Sciatic nerve (tissue), 2 donors: ENCODE data around the gene DSTN. TPM values are rescaled to one million over a fixed set of nuclear protein-coding genes. Genes with fewer than 3 reads are reported as not detected.
A peak's percentile ranks its signal among the peaks of the same experiment; 100 is the strongest.

Source experiments
- ATAC-seq: fragments of 200-7000 bp; cut with Tn5 transposase; one replicate; pipeline ENCODE4 v1.9.1; 2020; ENCODE audit warnings: mild to moderate bottlenecking, moderate library complexity
- DNase-seq: peaks from one replicate; pipeline ENCODE4 v3.0.0-alpha.2; 2020; ENCODE audit warnings: low spot score
- intact Hi-C: fragments of 100-400 bp; cut with DNase I; formaldehyde crosslinking; loops from one replicate; pipeline ENCODE4 v1.14.2; 2022
- total RNA-seq: library from RNA; stranded (reverse); fragmentation: NEBNext Ultra II Directional; extraction: Animal tissue kit (Norgen Biotek cat#: 25700); gene quantifications from one replicate; pipeline ENCODE4 v1.2.1, GENCODE V29; 2021
- donor health status: DM: no; HTN: no; CAD: no.
- donor health status: DM: no; HTN: no; CAD: no.

Gene DSTN
- total RNA-seq, 1 donor from 2014 or later: 268 TPM

DNA sequence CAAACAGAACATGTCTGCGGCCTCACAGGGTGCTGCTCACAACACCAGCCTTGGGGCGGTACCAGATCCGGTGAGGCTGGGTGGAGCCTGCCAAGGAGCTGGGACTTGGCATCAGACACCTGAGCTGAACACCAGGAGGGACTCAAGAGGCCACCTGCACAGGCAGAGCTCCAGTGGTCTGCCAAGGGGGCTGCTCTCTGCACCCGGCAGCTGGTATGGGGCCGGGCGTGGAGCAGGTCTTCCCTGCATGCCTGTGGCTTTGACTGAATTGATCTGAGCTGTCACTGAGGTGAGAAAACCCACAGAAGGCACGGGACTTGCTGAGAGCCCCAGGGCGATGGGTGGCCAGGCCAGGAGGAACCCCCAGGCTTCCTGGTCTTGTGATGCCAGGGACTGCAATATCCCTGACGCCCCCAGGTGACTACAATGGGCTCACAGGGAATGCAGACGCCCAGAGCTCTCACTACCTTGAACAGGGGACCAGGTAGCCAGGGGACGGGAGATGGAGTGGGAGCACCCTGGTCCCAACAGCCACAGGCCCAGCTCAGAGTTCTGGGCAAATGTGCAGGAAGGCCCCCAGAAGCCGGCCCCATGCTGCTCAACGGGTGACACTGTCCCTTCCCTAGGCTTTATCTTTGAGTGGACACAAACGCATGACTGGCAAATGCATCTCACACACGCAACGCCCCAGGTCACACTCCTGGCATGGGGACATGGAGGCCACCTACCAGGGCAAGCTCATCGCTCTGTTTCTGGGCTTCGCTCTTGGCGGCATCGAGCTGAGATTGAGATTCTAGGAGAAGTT is 48.2 kb downstream of the DSTN start:
- DNase-seq (peak; percentile 56), ATAC-seq (no peak)
- intact Hi-C loops: loop anchor here (10.0 kb wide), 1 partner anchor 83 kb away; the partner anchor contains the start of gene BFSP1

DNA sequence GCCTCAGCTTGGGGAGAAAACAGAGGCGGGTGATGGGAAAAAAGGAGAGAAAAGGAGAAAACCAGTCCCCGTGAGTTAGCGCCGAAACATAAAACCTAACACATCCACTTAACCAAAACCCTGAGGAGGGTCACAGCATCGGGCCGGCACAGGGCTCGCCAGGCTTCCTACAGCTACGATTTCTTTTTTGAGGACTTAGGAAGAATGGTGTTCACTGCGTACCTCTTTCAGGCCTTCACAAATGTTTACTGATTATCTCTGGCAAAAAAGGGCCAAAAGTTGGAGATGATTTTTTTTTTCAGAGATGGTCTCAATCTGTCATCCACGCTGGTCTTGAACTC is 48.8 kb downstream of the DSTN start:
- no peak for ATAC-seq

DNA sequence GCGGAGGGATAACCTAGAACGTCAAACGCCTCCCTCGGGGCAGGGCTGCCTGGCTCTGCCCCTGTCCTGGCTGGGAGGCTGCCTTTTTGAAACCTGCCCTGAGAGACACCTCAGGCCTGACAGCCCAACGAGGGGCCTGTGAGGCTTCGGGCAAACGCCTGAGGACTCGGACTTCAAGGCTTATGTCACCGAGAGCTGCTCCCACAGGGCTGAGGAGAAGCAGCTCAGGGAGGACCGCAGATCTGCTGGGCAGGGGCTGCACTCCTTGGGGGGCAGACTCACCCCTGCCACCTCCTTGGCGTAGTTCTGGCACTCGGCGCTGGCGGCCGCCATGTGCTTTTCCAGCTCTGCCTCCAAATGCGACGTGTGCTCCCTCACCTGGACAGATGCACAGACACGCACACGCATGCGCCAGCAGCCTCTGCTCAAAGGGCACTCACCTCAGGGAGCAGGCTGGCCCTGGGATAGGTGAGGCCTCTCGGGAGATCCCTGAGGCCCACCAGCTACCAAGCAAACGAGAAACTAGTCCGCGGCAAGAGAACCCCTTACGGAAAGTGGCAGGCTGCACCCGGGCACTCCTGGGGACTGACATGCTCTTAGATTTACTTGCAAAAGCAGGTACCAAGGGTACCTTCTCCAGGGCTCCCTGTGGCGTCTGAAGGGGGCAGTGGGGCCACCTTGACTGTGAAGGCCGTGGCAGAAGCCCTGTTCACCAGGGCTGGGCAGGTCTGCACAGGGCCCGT is 49.6 kb downstream of the DSTN start:
- intact Hi-C loops: loop anchor here (10.0 kb wide), 1 partner anchor 85 kb away; the partner anchor contains the start of gene BFSP1
- ATAC-seq (no peak), DNase-seq (peak; percentile 54)

More for the DNA sequence above, 48.8 kb downstream of the DSTN start:
- no peak for DNase-seq
- intact Hi-C loops: loop anchor here (10.0 kb wide), 1 partner anchor 84 kb away; the partner anchor contains the start of gene BFSP1

DNA sequence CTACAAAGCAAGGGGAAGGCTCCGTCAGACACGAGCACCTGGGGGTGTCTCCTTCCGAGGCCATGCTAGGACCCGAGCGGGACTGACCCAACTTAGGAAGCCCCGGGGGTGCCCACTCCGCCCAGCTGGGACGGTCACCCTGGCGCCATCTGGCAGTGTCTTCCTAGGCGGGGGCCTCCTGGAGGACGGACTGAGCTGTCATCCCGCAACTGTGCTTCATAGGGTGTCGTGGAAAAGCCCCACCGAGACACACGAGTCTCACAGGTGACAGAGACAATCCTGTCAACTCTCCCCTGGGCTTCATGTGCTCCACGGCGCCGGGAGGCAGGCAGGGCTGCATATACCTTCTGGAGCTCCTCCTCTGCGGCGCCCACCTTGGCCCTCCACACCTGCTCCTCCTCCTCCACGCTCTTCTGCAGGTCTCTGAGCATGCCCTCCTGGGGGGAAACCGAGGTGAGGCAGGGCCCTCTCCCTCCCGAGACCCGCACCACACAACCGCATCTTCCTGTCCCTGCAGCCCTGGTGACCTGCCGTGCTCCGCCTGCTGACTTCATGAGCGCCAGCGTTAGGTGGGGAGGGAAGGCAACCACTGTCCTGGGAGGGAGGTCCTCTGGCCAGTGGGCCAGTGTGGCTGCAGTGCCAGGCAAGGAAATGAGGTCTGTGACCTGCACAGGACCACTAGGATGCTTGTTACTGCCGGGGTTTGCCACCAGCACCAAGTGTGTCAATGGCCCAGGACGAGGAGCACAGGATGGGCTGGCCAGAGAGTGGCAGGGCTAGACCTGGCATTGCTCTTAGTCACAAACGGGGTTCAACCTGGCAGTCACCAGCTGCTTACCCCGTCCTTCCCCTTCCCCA is 50.7 kb downstream of the DSTN start:
- intact Hi-C loops: no loop called here
- ATAC-seq: no peak
- peak; percentile 53 for DNase-seq

DNA sequence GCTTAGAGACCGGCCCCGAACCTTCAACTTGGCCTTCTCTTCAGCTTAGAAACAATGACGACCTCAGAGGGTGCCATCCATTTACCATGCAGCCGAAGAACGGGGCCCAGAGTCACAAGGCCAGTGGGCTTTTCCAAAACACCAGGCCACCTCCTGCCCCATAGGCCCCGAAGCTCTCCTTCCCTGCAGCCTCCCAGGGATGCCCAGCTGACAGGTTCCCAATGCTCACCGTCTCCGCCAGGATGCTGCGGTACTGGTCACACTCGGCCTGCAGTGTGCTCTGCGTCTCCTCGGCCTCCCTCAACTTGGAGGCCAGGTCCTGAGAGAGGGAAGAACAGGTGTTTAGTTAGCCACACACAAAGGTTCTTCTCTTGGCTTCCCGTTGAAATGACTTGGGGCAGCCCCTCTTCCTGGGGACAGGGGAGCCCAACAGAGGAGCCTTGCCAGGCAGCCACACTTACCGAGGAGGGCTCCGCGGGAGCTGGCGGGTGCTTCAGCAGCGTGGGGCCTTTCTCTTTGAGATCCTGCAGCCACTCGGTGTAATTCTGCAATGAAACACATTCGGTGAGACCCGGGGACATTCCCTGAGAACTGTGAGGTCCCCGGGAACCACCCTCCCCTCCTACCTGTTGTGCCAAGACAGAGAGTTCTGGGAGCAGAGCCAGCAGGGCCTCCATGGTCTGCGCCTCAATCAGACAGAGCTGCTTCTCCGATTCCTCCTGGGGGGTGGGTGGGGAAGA is 51.5 kb downstream of the DSTN start:
- intact Hi-C loops: no loop called here
- ATAC-seq (no peak), DNase-seq (peak; percentile 51)

DNA sequence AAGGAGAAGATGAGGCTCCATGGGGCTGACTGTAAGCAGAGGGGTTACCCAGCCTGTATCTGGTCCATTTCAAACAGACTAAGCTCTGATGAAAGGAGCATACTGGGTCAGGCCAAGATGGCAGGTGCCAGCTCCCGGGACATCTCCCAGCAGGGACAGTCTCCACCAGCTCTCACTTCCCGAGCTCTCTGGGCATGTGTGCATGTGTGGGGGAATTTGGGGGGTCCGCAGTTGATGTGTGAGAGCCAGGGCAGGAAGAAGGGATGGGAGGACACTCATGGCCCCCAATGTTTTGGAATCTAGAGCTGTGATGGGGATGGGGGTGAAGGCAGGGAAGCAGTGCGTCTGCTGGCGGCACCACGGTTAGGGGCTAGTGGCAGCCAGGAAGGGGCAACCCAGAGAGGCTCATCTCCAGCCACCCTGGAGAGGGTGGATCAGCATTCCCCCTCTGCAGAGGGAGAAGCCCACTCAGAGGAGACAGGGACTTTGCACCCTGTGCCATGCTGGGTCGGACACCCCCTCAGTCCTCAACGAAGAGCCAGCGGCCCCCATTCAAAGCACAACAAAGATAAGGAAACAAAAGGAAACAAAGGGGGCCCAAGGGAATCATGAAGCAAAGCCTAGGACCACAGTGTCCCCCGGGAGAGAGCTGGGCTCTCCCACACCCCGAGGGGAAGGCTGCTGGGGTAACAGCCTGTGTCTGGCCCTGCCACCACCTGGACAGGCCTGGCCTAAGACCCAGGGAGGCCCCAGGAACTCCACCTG is 52.4 kb downstream of the DSTN start:
- peak; percentile 48 for DNase-seq
- no peak for ATAC-seq
- intact Hi-C loops: no loop called here

DNA sequence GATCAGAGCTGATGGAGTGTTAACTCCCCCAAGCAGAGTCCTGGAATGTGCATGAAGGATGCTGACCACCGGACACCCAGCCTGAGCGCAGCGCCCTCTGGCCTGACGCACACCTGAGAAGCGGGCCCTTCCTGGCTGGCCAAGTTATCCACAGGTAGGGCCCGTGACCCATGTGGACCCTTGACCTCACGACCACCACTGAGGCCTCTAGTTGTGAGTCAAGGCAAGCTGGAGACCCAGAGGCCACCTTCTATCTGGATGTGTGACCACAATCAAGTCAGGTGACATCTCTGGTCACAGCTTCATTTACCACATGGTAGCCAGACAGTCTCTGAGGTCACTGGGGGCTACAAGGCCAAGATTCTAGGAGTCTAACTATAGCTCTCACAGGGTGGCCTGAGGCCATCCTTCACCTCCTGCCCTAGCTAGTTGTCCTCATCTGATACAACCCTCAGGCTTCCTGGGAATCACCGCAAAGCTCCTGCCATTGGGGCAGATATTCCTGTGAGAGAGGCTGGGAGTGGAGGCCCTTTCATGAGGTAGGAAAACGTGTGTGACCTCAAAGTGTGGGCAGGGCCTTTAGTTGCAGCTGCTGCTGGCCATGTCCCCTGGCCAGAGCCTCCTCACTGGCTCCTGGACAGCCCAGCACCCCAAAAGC is 53.1 kb downstream of the DSTN start:
- ATAC-seq (no peak), DNase-seq (peak; percentile 42)
- intact Hi-C loops: no loop called here

DNA sequence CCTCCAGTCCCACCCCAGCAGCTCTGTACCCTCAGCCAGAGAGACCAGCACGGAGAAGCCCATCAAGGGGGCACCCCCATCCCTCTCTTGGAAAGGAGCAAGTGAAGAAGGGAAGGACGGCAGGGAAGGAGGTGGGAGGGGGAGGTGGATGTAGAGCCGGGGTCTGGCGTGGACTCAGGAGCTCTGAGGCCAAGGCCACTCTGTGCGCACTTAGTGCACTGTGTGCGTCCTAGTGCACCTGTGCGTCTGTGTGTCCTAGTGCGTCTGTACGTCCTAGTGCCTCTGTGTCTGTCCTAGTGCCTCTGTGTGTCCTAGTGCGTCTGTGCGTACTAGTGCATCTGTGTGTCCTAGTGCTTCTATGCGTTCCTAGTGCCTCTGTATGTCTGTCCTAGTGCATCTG is 54.2 kb downstream of the DSTN start:
- ATAC-seq (no peak), DNase-seq (no peak)
- intact Hi-C loops: no loop called here

DNA sequence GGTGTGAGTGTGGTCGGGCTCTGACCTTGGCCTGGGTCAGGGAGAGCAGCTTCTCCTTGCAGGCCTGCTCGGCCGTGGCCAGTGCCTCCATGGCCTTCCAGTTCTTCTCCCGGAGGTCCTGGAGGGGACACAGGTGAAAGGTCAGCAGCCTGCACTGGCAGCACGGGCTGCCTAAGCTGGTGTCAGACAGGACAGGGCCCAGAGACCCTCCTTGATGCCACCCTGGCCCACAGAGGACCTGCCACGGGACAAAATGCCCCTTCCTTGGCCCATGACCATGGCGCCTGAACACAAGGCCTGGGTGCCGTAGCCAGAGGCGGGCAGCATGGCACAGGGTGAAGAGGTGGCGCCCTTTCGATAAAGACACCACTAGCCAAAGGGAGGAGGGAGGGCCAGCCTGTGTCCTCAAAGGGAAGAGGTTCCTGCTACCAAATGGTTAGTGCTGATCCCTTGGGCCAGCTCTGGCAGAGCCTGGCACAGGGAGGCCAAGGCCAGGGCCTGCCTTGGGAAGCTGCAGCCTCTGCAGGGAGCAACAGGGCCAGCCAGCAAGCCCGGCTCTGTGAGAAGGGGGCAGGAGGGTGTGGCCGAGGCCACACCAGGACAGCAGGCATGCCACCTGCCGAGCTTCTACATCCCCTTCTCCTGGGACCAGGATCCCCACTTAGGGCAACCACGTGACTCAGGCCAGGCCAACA is 54.8 kb downstream of the DSTN start:
- ATAC-seq: no peak
- DNase-seq: peak; percentile 49
- intact Hi-C loops: no loop called here

DNA sequence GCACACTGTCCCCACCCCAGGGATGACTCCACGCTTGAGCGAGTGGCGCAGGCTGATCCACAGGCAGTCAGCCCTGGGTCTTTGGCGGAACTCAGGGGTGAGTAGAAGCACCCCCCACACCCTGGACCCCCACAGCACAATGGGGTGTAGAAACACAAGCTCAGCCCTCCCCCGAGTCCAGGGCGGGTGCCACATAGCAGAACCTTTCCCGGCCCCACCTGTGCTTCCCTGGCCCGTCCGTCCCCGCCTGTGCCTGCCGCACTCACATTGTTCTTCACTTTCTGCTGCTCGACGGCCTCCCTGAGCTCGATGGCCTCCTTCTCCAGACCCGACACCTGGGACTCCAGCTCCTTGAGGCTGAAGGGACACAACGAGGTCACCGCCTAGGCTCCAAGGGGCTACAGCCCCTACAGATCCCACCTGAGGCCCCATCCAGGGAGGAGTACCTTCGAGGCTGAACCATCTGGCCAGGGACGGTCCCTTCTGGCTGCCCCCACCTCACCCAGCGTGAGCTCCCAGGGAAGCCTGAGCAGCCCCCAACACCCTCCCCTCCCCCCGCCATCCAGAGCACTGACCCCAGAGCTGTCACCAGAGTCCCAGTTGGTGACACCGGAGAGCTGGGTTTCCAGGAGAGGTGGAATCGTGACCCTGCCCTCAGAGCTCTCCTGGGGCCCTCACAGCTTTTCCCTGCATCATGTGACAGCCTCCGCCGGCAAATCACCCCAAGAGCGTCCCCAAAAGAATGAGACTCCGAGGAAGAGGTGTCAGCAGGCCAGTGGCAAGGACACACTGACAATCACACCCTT is 55.6 kb downstream of the DSTN start:
- intact Hi-C loops: no loop called here
- DNase-seq: peak; percentile 58
- ATAC-seq: no peak

DNA sequence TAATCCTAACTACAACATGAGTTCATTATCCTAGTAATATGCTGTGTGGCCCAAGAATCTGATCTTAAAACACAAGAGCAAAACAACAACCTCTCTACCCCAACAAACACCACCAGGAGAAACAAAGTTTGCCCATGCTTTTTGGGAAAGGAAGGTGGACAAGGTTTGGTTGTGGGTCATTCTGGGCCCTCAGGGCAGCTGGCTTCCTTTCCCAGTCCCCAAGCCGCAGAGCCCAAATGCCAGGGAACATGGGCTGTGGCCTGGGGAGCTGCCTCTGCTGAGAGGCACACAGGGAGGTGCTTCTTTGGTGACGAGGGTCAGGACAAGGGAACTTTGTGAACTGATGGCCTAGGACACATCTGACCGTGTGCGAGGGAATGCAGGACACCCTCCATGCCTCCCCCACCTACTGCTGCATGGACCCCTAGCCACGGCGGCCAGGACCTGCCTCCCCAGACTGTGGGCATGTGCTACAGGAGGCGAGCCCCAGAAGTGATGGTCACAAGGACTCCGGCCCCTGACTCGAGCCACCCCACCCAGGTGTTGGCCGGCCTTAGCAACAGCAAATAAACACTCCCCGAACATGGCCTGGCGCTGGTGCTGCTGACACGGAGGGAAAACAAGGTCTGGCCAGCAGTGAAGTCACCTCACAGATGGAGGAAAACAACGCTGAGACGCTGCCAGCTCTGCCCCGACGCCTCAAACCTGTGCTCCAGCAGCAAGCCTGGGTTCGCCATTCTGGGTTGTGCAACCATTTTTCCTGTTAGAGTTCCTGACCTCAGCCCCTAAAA is 56.5 kb downstream of the DSTN start:
- intact Hi-C loops: no loop called here
- peak; percentile 44 for ATAC-seq

DNA sequence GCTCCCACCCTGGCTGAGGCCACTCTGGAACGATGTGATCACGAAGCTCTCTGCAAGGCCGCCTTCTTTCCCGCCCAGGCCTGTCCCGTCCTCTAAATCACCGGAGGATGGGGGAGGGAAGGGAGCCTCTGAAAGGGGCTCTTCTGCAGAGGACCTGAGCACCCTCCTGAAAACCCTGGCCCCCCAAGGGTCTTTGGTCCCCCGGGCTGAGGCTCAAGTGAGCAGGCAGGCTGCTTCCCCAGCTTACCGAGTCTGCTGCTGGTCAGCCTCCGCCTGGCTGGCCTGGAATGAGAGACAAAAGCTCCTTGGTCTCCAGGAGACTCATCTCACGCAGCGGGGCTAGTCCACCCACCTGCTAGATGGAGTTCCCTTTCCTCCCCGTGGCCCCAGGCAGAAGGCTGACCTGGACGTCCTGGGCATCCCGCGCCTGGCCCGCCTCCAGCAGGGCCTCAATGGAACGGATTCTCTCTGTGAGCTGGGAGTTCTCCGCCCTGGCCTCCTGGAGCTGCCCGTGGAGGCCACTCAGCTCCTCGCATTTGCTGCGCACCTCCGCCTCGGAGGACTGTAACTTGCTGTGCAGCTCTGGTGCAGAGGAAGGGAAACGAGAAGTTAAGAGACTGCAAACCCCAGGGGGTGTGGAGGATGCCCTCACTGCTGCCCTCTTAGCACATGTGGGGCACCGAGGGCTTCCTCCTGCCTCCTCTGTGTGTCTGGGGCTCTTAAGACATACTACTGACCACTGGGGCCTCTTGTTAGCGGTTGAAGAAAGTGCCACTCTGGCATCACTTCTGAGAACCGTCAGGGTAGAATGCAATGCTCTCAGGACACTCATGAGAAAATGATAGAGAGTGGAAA is 57.5 kb downstream of the DSTN start:
- ATAC-seq: no peak
- no peak for DNase-seq
- intact Hi-C loops: no loop called here

More for the DNA sequence above, 56.5 kb downstream of the DSTN start:
- peak; percentile 55 for DNase-seq

DNA sequence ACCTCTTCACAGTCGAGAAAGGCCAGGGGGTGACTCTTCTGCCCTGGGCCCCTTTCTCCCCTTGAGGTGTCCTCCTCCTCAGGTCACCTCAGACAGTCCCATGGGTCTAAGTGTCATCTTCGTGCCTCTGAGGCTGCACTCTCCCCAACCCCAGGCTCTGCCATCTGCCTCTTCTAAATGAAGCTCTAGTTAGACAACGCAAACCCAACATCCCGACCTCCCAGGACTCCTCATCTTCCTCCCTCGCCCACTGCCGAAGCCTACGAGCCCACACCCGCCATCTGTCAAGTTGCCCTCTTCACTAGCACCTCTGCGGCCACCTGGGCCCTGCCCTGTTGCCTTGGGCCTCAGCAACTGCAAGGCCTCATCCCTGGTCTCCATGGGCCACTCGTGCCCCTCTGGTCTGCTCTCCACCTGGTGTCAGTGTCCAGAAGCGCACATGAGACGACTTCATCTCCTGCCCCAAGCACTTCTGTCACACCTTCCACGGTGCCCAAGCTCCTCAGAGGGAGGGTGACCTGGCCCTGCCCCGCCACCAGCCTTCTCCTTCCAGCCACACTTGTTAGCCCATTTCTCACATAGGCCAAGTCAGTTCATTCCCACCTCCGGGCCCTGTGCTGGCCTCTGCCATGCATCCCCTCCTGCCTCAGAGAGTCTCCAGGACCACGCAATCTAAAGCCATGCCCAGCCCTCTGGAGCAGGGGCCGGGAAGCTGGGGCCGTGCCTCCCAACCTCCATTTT is 58.4 kb downstream of the DSTN start:
- no peak for ATAC-seq
- no peak for DNase-seq
- intact Hi-C loops: no loop called here

DNA sequence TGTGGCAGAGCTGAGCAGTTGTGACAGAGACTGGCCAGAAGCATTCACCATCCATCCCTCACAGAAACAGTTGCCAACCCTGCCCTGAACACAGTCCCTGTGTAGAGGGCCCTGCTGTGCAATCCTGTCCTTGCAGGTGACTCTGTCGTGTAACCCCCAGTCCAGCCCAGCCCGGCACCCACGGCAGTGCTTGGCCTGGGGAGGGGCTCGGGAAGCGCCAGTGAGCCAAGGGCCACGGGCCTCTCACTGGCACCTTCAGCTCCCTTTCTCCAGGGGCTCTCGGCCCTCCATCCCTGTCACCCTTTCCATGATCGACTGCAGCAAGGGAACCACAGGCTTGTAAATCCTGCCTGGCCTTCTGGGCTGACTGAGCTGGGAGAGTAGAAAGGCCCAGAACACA is 59.1 kb downstream of the DSTN start:
- no peak for ATAC-seq
- DNase-seq: no peak
- intact Hi-C loops: no loop called here
